K562 (cell line): ENCODE measurements around the gene RFLNA. TPM values are rescaled to one million over a fixed set of nuclear protein-coding genes. Genes with fewer than 3 reads are reported as not detected.
A peak's percentile ranks its signal among the peaks of the same experiment; 100 is the strongest.

Experiments used
- BRCA1 ChIP-seq, 2 experiments: fragments of 450-650 bp in 1 of 2; sonication (generic) in 1 of 2; formaldehyde crosslinking in 1 of 2; IDR thresholded peaks; 2 replicates each; pipeline versions ENCODE4 v1.5.0 to v1.6.1; 2017 to 2020; ENCODE audit warnings: mild to moderate bottlenecking in 1 of 2, missing genetic modification reagents in 1 of 2
- CBX8 ChIP-seq: fragments of 200-600 bp; sonication (generic); IDR thresholded peaks from 2 replicates; pipeline ENCODE4 v1.6.1; 2012; ENCODE audit warnings: borderline replicate concordance, mixed run types, low read depth, mild to moderate bottlenecking, moderate library complexity, mixed read lengths, low read length, control low read depth, inconsistent platforms; ENCODE audit not compliant: poor library complexity, severe bottlenecking; ENCODE audit errors: extremely low read depth
- ETV1 ChIP-seq: fragments of 450-650 bp; conservative IDR thresholded peaks from 2 replicates; pipeline ENCODE4 v1.6.1; 2016; ENCODE audit warnings: missing genetic modification characterization, control low read depth, low read depth, missing compliant biosample characterization
- FOSL1 ChIP-seq: fragments of 200-800 bp; sonication (Bioruptor generic); conservative IDR thresholded peaks from 2 replicates; pipeline ENCODE4 v1.6.1; 2016; ENCODE audit warnings: missing genetic modification characterization, missing compliant biosample characterization
- L3MBTL2 ChIP-seq: fragments of 450-650 bp; IDR thresholded peaks from 2 replicates; pipeline ENCODE4 v1.6.1; 2016; ENCODE audit warnings: mild to moderate bottlenecking, moderate library complexity
- LARP7 ChIP-seq: fragments of 450-650 bp; IDR thresholded peaks from 2 replicates; pipeline ENCODE4 v1.6.1; 2016
- MAFF ChIP-seq: IDR thresholded peaks from 2 replicates; pipeline ENCODE4 v1.6.1; 2012; ENCODE audit warnings: low read length, improper control_type of control experiment
- MCM7 ChIP-seq, 2 experiments: fragments of 450-650 bp; IDR thresholded peaks; 2 replicates each; pipeline ENCODE4 v1.6.1; 2016 to 2018
- NBN ChIP-seq: fragments of 450-650 bp; IDR thresholded peaks from 2 replicates; pipeline ENCODE4 v1.6.1; 2016; ENCODE audit warnings: low read depth, mild to moderate bottlenecking
- RNF2 ChIP-seq: sonication (generic); IDR thresholded peaks from 2 replicates; pipeline ENCODE4 v1.6.1; 2016
- SAP30 ChIP-seq: fragments of 200-600 bp; sonication (generic); IDR thresholded peaks from 2 replicates; pipeline ENCODE4 v1.6.1; 2012; ENCODE audit warnings: borderline replicate concordance, low read depth, mild to moderate bottlenecking, moderate library complexity, low read length, control low read depth, inconsistent platforms; ENCODE audit not compliant: insufficient read depth, poor library complexity, severe bottlenecking
- SMARCC2 ChIP-seq: fragments of 450-650 bp; IDR thresholded peaks from 2 replicates; pipeline ENCODE4 v1.6.1; 2017; ENCODE audit warnings: antibody characterized with exemption, moderate library complexity, mild to moderate bottlenecking, low read depth
- TCF7L2 ChIP-seq: fragments of 150-350 bp; IDR thresholded peaks from 2 replicates; pipeline ENCODE4 v1.6.1; 2016; ENCODE audit warnings: low read depth, mild to moderate bottlenecking, low read length, moderate library complexity
- TEAD1 ChIP-seq, 2 experiments: fragments of 450-650 bp in 1 of 2; sonication (generic) in 1 of 2; formaldehyde crosslinking; IDR thresholded peaks; 2 replicates each; pipeline versions ENCODE4 v1.4.0 to v1.8.0; 2020 to 2022; ENCODE audit warnings: mild to moderate bottlenecking in 2 of 2, missing genetic modification reagents in 1 of 2
- ZNF212 ChIP-seq: fragments of 450-650 bp; formaldehyde crosslinking; IDR thresholded peaks from 2 replicates; pipeline ENCODE4 v1.4.0; 2020; ENCODE audit warnings: mild to moderate bottlenecking
- ZNF311 ChIP-seq: fragments of 250-450 bp; sonication (Bioruptor Pico); IDR thresholded peaks from 2 replicates; pipeline ENCODE4 v1.4.0; 2020; ENCODE audit warnings: mild to moderate bottlenecking, moderate library complexity
- ZNF780A ChIP-seq: fragments of 250-450 bp; sonication (Bioruptor Pico); IDR thresholded peaks from 2 replicates; pipeline ENCODE4 v1.5.0; 2021; ENCODE audit warnings: mild to moderate bottlenecking
- polyA plus RNA-seq, 8 experiments: library from polyadenylated mRNA; depleted of rRNA in 4 of 8; stranded (reverse) in 5 of 8; unstranded in 3 of 8; fragments of >200 nt; fragmentation: Nextera tagmentation in 2 of 8; fragmentation: Illumina TruSeq in 1 of 8; extraction: Ambion mirVana in 2 of 8; extraction: Trizol in 1 of 8; gene quantifications; 2 replicates each; pipeline versions ENCODE4 v1.2.1 to v1.2.3, GENCODE V29; 2011 to 2014; ENCODE audit warnings: inconsistent platforms in 1 of 8, missing spikeins in 1 of 8
- total RNA-seq, 7 experiments: library from RNA; depleted of rRNA in 6 of 7; stranded (reverse); fragments of >200 nt in 6 of 7; fragmentation: Illumina TruSeq in 2 of 7; extraction: Trizol in 2 of 7; gene quantifications; 2 replicates each; pipeline versions ENCODE4 v1.2.1 to v1.2.3, GENCODE V29; 2011 to 2021; ENCODE audit warnings: low replicate concordance in 1 of 7
- TF ChIP-seq, protein P1 (sequence below): fragments of 250-450 bp; sonication (Bioruptor Pico); IDR thresholded peaks from 2 replicates; pipeline ENCODE4 v1.4.0; 2020; ENCODE audit warnings: mild to moderate bottlenecking, moderate library complexity, borderline replicate concordance
- TF ChIP-seq, protein P2 (sequence below): fragments of 450-650 bp; formaldehyde crosslinking; IDR thresholded peaks from 2 replicates; pipeline ENCODE4 v1.4.0; 2020; ENCODE audit warnings: mild to moderate bottlenecking, moderate library complexity
- TF ChIP-seq, protein P3 (sequence below), 2 experiments: fragments of 450-650 bp; conservative IDR thresholded peaks; 2 replicates each; pipeline ENCODE4 v1.6.1; 2017; ENCODE audit warnings: mild to moderate bottlenecking in 2 of 2, moderate library complexity in 2 of 2
- TF ChIP-seq, protein P4 (sequence below): fragments of 450-650 bp; IDR thresholded peaks from 2 replicates; pipeline ENCODE4 v1.6.1; 2016; ENCODE audit warnings: antibody characterized with exemption

Gene RFLNA
- total and polyA plus RNA-seq, 9 of the 15 experiments (the other 6 are each of a cell fraction or from before 2014, with no cell fraction given): not detected

DNA sequence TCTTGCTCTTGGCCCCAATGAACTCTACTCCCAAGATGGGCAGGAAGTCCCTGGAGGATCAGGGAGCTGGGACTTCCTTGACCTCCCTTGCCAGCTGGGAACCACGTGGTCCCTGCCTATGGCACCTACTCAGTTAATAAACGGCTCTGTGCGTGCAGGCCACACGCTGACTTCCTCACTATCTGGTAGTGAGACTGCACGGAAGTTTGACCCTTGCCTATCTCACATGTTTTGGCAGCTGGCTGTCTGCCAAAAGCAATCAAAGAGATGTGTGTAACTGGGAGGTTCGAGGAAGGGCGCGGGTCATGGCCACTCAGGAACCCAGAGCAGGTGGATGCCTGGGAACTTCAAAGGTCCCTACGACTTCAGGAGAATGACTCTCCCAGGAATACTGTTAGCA, 57.9 kb downstream of the RFLNA start (continued):
- TF ChIP-seq FOSL1 (tag) (no peak), MCM7 (IDR thresholded peaks at IDR 0.05) (no peak), LARP7 (no peak), BRCA1 (IDR thresholded peaks at IDR 0.05) (no peak), BRCA1 (CRISPR knock-in tag; IDR thresholded peaks at IDR 0.05) (no peak), ZNF212 (CRISPR knock-in tag) (no peak), RNF2 (no peak), ETV1 (peak; percentile 39), SAP30 (no peak), CBX8 (no peak), ZNF780A (CRISPR knock-in tag) (no peak), TEAD1 (CRISPR knock-in tag; IDR thresholded peaks at IDR 0.05) (no peak), L3MBTL2 (peak; percentile 60; the same call in 1 of the 2 replicates), NBN (no peak), ZNF311 (CRISPR knock-in tag) (no peak), MAFF (no peak), SMARCC2 (no peak), TCF7L2 (no peak)
- TF ChIP-seq, protein P1, sequence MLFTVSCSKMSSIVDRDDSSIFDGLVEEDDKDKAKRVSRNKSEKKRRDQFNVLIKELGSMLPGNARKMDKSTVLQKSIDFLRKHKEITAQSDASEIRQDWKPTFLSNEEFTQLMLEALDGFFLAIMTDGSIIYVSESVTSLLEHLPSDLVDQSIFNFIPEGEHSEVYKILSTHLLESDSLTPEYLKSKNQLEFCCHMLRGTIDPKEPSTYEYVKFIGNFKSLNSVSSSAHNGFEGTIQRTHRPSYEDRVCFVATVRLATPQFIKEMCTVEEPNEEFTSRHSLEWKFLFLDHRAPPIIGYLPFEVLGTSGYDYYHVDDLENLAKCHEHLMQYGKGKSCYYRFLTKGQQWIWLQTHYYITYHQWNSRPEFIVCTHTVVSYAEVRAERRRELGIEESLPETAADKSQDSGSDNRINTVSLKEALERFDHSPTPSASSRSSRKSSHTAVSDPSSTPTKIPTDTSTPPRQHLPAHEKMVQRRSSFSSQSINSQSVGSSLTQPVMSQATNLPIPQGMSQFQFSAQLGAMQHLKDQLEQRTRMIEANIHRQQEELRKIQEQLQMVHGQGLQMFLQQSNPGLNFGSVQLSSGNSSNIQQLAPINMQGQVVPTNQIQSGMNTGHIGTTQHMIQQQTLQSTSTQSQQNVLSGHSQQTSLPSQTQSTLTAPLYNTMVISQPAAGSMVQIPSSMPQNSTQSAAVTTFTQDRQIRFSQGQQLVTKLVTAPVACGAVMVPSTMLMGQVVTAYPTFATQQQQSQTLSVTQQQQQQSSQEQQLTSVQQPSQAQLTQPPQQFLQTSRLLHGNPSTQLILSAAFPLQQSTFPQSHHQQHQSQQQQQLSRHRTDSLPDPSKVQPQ (CRISPR knock-in tag): no peak
- TF ChIP-seq, protein P2, sequence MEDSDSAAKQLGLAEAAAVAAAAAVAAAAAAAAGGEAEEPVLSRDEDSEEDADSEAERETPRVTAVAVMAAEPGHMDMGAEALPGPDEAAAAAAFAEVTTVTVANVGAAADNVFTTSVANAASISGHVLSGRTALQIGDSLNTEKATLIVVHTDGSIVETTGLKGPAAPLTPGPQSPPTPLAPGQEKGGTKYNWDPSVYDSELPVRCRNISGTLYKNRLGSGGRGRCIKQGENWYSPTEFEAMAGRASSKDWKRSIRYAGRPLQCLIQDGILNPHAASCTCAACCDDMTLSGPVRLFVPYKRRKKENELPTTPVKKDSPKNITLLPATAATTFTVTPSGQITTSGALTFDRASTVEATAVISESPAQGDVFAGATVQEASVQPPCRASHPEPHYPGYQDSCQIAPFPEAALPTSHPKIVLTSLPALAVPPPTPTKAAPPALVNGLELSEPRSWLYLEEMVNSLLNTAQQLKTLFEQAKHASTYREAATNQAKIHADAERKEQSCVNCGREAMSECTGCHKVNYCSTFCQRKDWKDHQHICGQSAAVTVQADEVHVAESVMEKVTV (CRISPR knock-in tag): no peak
- TF ChIP-seq, protein P3, sequence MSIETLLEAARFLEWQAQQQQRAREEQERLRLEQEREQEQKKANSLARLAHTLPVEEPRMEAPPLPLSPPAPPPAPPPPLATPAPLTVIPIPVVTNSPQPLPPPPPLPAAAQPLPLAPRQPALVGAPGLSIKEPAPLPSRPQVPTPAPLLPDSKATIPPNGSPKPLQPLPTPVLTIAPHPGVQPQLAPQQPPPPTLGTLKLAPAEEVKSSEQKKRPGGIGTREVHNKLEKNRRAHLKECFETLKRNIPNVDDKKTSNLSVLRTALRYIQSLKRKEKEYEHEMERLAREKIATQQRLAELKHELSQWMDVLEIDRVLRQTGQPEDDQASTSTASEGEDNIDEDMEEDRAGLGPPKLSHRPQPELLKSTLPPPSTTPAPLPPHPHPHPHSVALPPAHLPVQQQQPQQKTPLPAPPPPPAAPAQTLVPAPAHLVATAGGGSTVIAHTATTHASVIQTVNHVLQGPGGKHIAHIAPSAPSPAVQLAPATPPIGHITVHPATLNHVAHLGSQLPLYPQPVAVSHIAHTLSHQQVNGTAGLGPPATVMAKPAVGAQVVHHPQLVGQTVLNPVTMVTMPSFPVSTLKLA (conservative IDR thresholded peaks at IDR 0.05): peak in 1 of 2 experiments; percentile 77; a peak in 3 of 4 replicates
- TF ChIP-seq, protein P4, sequence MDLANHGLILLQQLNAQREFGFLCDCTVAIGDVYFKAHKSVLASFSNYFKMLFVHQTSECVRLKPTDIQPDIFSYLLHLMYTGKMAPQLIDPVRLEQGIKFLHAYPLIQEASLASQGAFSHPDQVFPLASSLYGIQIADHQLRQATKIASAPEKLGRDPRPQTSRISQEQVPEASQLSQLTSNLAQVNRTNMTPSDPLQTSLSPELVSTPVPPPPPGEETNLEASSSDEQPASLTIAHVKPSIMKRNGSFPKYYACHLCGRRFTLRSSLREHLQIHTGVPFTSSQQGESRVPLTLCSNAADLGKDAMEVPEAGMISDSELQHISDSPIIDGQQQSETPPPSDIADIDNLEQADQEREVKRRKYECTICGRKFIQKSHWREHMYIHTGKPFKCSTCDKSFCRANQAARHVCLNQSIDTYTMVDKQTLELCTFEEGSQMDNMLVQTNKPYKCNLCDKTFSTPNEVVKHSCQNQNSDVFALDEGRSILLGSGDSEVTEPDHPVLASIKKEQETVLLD: no peak
